Measurements from ENCODE around the gene ADSS1.

GRCh38 chr14:104774453-104775072, 50.5 kb downstream of the ADSS1 start:
- TF ChIP-seq POLR2A (IDR thresholded peaks at IDR 0.05) = no peak
- no peak for TF ChIP-seq CTCF (IDR thresholded peaks at IDR 0.05)

Measured in esophagus squamous epithelium (tissue), 4 donors.